Gastrocnemius medialis (tissue), 4 donors: ENCODE measurements around the gene ACOXL. TPM values are rescaled to one million over a fixed set of nuclear protein-coding genes. Genes with fewer than 3 reads are reported as not detected.

ENCODE experiments used
- ATAC-seq, 2 donors: fragments of 150-250 bp; one replicate each; pipeline ENCODE4 v1.9.1; 2016
- DNase-seq, 2 donors: peaks; one replicate each; pipeline ENCODE4 v3.0.0-alpha.2; 2019
- H3K27ac ChIP-seq, 4 donors: fragments of 200-600 bp; sonication (generic); 1 replicate in 1 of 4; 2 replicates in 3 of 4; pipeline ENCODE4 v1.5.1; 2016 to 2018; ENCODE audit warnings: mild to moderate bottlenecking in 2 of 4, moderate library complexity in 1 of 4
- H3K27me3 ChIP-seq, 3 donors: fragments of 200-600 bp; sonication (generic) in 2 of 3; 1 replicate in 1 of 3; 2 replicates in 2 of 3; pipeline versions ENCODE4 v1.5.1 to v1.6.0; 2016 to 2019; ENCODE audit warnings: mild to moderate bottlenecking in 1 of 3, moderate library complexity in 1 of 3
- H3K36me3 ChIP-seq, 2 donors: fragments of 200-600 bp; sonication (generic) in 1 of 2; one replicate each; pipeline ENCODE4 v1.5.1; 2017 to 2018
- H3K4me1 ChIP-seq, 2 donors: fragments of 200-600 bp; sonication (generic) in 1 of 2; one replicate each; pipeline ENCODE4 v1.5.1; 2016 to 2017; ENCODE audit warnings: mild to moderate bottlenecking in 2 of 2
- H3K4me3 ChIP-seq, 4 donors: fragments of 200-600 bp; sonication (generic) in 3 of 4; 1 replicate in 1 of 4; 2 replicates in 3 of 4; pipeline ENCODE4 v1.5.1; 2016 to 2019; ENCODE audit warnings: mild to moderate bottlenecking in 2 of 4
- H3K9me3 ChIP-seq, 3 donors: fragments of 200-600 bp; sonication (generic) in 2 of 3; 1 replicate in 1 of 3; 2 replicates in 2 of 3; pipeline ENCODE4 v1.5.1; 2016 to 2019
- POLR2A ChIP-seq, 2 donors: fragments of 450-650 bp; IDR thresholded peaks; one replicate each; pipeline ENCODE4 v1.6.1; 2017; ENCODE audit warnings: antibody characterized with exemption in 2 of 2, mild to moderate bottlenecking in 2 of 2, moderate library complexity in 2 of 2
- in situ Hi-C, 4 donors: fragments of 200-750 bp; cut with MboI; loops; one replicate each; pipeline versions ENCODE4 v1.15.0 to v1.8.0; 2017; ENCODE audit warnings: low sequenced_read_pairs in 4 of 4
- intact Hi-C: fragments of 100-400 bp; cut with DNase I; formaldehyde crosslinking; loops from one replicate; pipeline ENCODE4 v1.15.1; 2023; ENCODE audit warnings: low total_unique reads
- total RNA-seq, 4 donors: library from RNA; depleted of rRNA; stranded (reverse); fragments of >200 nt; gene quantifications; one replicate each; pipeline versions ENCODE4 v1.1.0 to v1.2.3, GENCODE V29; 2016
- TF ChIP-seq, protein P1 (sequence below), 5 experiments: fragments of 450-650 bp in 3 of 5; fragments of 200-600 bp in 2 of 5; sonication (generic) in 2 of 5; IDR thresholded peaks in 4 of 5; conservative IDR thresholded peaks in 1 of 5; 1 replicate in 4 of 5; 2 replicates in 1 of 5; pipeline ENCODE4 v1.5.1; 2016 to 2019; ENCODE audit warnings: antibody characterized with exemption in 5 of 5, mild to moderate bottlenecking in 3 of 5, moderate library complexity in 3 of 5

The ACOXL gene
- total RNA-seq, 4 donors from 2014 or later = not detected

DNA sequence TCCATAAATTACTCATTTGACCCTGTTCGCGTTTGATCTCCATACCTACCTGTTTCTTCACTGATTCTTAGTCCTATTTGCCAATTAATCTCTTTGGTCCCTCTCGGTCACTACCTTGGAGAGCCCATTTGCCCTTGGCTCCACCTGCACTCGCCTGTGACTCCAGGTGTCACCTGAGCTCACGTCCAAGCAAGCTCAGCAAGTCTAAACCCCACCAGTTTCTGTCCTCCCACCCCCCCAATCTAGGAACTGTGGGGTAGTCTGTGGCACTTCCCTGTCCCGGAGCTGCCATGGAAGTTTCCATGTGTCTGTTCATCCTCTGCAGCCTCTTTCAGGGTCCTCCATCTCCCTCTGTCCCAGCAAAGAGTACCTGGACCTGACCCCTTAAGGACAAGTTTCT lies 320.2 kb downstream of the ACOXL start:
- no peaks in the 10 kb centered on the region for H3K9me3 ChIP-seq
- ATAC-seq = no peak
- H3K4me1 ChIP-seq = peaks cover 0 to 4% of the 10 kb centered on the region in 2 donors
- H3K27me3 ChIP-seq = no peaks in the 10 kb centered on the region
- no peak overlapping the region for H3K27ac ChIP-seq
- H3K4me3 ChIP-seq = no peak overlapping the region
- intact Hi-C loops (no loop called here), in situ Hi-C loops (no loop called here)
- DNase-seq = no peak
- H3K36me3 ChIP-seq = no peaks in the 10 kb centered on the region
- TF ChIP-seq, protein P1, sequence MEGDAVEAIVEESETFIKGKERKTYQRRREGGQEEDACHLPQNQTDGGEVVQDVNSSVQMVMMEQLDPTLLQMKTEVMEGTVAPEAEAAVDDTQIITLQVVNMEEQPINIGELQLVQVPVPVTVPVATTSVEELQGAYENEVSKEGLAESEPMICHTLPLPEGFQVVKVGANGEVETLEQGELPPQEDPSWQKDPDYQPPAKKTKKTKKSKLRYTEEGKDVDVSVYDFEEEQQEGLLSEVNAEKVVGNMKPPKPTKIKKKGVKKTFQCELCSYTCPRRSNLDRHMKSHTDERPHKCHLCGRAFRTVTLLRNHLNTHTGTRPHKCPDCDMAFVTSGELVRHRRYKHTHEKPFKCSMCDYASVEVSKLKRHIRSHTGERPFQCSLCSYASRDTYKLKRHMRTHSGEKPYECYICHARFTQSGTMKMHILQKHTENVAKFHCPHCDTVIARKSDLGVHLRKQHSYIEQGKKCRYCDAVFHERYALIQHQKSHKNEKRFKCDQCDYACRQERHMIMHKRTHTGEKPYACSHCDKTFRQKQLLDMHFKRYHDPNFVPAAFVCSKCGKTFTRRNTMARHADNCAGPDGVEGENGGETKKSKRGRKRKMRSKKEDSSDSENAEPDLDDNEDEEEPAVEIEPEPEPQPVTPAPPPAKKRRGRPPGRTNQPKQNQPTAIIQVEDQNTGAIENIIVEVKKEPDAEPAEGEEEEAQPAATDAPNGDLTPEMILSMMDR (IDR thresholded peaks at IDR 0.05 in 4 of 5, conservative IDR thresholded peaks at IDR 0.05 in 1 of 5) = no peak
- no peak for TF ChIP-seq POLR2A (IDR thresholded peaks at IDR 0.05)

DNA sequence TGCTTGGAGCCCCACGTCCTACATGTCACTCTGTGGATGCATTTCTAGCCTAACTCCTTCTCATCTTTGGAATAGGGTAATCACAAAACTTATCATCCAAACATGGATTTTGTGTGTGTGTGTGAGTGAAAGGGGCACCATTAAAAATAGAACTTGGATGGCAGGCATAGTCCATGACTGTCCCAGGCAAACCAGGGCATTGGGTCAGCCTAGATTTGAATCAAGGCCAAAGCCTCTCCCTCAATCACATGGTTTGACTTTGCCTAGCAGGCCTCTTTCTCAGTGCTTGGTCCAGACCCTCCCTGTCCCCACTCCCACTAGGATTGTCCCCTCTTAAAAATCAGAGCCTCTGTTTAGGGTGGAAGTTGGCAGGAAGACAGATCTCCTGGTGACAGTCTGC lies 320.9 kb downstream of the ACOXL start:
- intact Hi-C loops = no loop called here
- Histone ChIP-seq H3K9me3 (no peaks in the 10 kb centered on the region), H3K27me3 (no peaks in the 10 kb centered on the region), H3K4me3 (no peak overlapping the region), H3K36me3 (no peaks in the 10 kb centered on the region), H3K27ac (no peak overlapping the region), H3K4me1 (peaks cover 0 to 4% of the 10 kb centered on the region in 2 donors)
- in situ Hi-C loops = no loop called here
- ATAC-seq = no peak
- DNase-seq = no peak
- TF ChIP-seq, protein P1 (IDR thresholded peaks at IDR 0.05 in 4 of 5, conservative IDR thresholded peaks at IDR 0.05 in 1 of 5) = no peak
- TF ChIP-seq POLR2A (IDR thresholded peaks at IDR 0.05) = no peak

GRCh38 chr2:111053825-111054515 lies 321.6 kb downstream of the ACOXL start:
- ATAC-seq = no peak
- Histone ChIP-seq H3K4me3 (no peak overlapping the region), H3K9me3 (no peaks in the 10 kb centered on the region), H3K27me3 (no peaks in the 10 kb centered on the region), H3K36me3 (no peaks in the 10 kb centered on the region), H3K27ac (no peak overlapping the region), H3K4me1 (peaks cover 0 to 4% of the 10 kb centered on the region in 2 donors)
- intact Hi-C loops (no loop called here), in situ Hi-C loops (no loop called here)
- no peak for DNase-seq
- TF ChIP-seq, protein P1 (IDR thresholded peaks at IDR 0.05 in 4 of 5, conservative IDR thresholded peaks at IDR 0.05 in 1 of 5) = no peak
- TF ChIP-seq POLR2A (IDR thresholded peaks at IDR 0.05) = no peak

DNA sequence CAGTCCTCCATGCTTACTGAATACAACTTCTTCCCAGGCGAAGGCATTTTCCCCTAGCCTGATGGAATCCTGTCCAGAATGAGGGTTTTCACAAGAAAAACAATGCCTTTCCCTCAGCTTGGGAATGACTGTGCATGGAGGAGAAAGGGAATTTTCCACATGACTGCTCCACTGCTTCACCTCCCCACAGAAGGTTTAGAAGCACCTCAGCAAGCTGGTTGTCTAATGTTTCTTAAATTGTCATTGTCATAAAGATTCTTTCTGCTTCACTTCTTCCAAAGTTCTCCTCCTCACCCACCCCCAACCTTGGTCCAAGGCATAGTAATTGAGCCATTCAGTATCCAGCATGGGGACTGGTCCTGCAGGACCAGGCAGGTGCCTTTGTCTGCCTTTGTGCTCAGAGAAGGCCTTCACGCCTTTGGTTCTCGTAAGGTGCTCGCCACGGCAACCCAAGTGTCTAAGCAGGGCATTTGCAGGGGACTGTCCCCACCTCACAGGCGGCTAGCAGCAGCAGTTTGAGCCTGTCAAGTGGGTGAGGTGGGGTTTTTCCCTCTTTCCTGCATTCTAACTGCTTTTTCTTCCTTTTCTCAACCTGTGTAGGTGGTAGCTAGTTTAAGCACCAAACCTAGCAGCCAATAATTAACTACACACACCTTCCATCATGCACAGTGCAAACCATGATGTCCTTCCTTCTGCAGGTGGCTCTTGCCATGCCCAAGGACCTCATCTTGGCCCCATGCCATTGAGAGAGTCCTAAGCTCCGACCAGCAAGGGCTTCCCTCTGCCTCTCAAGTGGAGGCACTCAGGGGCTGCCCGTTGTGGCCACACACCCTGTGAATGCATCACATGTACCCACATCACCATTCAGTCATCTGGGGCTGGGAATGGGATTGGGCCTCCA lies 322.7 kb downstream of the ACOXL start:
- ATAC-seq (no peak), DNase-seq (no peak)
- H3K4me1 ChIP-seq = peaks cover 0 to 4% of the 10 kb centered on the region in 2 donors
- no peaks in the 10 kb centered on the region for H3K27me3 ChIP-seq
- TF ChIP-seq, protein P1 (IDR thresholded peaks at IDR 0.05 in 4 of 5, conservative IDR thresholded peaks at IDR 0.05 in 1 of 5) = no peak
- no peak overlapping the region for H3K27ac ChIP-seq
- no peaks in the 10 kb centered on the region for H3K36me3 ChIP-seq
- intact Hi-C loops = no loop called here
- H3K4me3 ChIP-seq = no peak overlapping the region
- in situ Hi-C loops = no loop called here
- no peaks in the 10 kb centered on the region for H3K9me3 ChIP-seq
